HG03378 (cell line): ENCODE results near the gene GPANK1.

Source experiments
- ATAC-seq: cut with Tn5 transposase; IDR thresholded peaks from one replicate; pipeline ENCODE4 v1.9.1; 2021; ENCODE audit warnings: mild to moderate bottlenecking, moderate library complexity; ENCODE audit not compliant: unreplicated experiment

GPANK1 gene

DNA sequence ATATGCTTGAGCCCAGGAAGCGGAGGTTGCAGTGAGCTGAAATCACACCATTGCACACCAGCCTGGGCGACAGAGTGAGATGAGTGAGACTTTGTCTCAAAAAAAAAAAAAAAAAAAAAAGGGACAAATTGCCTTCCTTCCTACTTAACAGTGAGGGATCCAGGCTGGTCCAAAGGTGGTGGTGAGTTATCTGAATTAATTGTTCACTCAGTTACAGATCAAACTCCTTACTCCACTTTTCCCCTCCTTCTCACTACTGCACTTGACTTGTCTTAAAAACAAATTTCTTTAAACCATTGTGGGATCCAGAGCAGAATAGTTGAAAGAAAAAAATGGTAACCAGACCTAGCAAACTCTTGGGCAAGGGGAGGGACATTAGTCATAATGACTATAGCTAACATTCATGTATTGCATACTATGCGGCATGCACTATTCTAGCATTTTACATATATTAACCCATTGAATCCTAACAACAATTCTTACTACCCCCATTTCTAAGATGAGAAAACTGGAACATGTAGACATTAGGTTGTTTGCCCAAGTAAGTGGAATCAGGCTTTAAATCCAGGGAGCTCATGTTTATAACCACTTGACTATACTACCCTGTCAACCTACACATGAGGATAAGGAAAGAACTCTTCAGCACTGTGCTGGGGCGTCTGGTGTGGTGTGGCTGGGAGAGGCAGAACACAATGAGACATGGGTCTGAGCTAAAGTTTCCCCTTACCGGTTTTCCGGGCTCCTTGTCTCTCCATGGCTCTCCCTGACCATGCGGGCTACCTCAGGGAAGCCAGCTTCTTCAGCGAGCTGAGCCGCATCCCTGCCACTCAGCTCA, 1.5 kb downstream of the GPANK1 start:
- no peak for ATAC-seq

- ATAC-seq, result no peak
Observed at GRCh38 chr6:31662124-31662723, 2.6 kb downstream of the GPANK1 start.

- ATAC-seq, result no peak
Observed at GRCh38 chr6:31661262-31662123, 3.3 kb downstream of the GPANK1 start.

- no peak for ATAC-seq
Observed at GRCh38 chr6:31660381-31661261, 4.2 kb downstream of the GPANK1 start, which contains the start of gene C6orf47. C6orf47 (minus strand) TSS chr6:31660778; CDS start chr6:31659947, 831 bp downstream.

- ATAC-seq, result no peak
Observed at GRCh38 chr6:31659649-31660380, 5.0 kb downstream of the GPANK1 start.

DNA sequence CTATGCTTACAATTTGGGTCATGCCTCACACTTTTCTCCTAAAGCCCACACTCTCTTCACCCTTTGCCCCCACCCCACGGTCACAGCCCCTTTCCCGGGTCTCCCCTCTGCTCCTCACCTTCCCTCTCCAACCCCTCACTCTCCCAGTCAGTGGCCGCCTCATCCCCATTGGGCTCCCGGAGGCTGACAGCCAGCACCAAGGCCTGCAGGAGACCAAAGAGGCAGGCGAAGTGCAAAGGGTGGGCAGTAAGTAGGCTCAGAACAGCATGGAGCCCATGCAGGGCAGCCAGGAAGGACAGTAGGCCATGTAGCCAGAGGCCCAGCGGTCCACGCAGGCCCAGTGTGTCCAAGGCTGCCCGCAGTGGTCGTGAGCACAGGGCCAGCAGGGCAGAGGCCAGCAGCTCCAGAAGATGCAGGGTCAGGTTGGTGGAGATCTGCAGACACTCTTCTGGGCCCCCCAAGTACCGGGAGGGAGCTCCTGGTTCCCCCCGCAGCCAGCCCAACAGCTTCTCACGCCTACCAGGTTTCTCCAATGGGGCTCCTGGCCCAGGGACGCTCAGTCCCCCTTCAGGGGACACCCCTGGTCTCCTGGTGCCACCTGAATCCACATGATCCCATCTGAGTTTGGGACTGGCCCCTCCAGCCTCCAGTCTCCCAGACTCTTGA, 5.7 kb downstream of the GPANK1 start:
- ATAC-seq, result no peak

GRCh38 chr6:31658158-31658688, 6.6 kb downstream of the GPANK1 start:
- no peak for ATAC-seq

GRCh38 chr6:31657406-31658157, 7.2 kb downstream of the GPANK1 start:
- no peak for ATAC-seq

GRCh38 chr6:31655349-31656237, 9.2 kb downstream of the GPANK1 start, which contains the start of gene APOM:
APOM (plus strand) TSS chr6:31655894; CDS start chr6:31655967, 73 bp downstream.
- no peak for ATAC-seq

DNA sequence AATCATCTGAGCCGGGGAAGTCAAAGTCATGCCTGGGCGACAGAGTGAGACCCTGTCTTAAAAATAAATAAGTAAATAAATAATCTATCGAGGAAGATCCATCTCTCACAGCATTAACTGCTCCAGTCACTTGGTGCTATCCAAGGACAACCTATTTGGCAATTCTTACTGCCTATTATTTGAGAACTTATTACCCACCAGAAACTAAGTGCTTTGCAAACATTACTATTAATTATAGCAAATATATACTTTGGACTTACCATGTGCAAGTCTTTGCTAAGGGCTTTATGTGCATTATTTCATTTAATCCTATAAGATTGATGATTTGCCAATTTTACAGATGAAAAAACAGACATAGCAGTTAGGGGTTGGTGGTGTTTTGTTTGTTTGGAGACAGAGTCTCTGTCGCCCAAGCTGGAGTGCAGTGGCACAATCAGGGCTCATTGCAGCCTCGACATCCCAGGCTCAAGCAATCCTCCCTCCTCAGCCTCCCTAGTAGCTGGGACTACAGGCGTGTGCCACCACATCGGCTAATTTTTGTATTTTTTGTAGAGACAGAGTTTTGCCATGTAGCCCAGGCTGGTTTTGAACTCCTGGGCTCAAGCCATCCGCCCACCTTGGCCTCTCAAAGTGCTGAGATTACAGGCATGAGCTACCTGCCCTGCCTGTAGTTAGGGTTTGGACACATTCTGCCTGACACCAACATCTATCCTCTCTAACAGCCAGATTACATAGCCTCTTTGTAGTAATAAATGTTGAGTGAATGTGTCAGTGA, 10.0 kb downstream of the GPANK1 start:
- ATAC-seq, result no peak

DNA sequence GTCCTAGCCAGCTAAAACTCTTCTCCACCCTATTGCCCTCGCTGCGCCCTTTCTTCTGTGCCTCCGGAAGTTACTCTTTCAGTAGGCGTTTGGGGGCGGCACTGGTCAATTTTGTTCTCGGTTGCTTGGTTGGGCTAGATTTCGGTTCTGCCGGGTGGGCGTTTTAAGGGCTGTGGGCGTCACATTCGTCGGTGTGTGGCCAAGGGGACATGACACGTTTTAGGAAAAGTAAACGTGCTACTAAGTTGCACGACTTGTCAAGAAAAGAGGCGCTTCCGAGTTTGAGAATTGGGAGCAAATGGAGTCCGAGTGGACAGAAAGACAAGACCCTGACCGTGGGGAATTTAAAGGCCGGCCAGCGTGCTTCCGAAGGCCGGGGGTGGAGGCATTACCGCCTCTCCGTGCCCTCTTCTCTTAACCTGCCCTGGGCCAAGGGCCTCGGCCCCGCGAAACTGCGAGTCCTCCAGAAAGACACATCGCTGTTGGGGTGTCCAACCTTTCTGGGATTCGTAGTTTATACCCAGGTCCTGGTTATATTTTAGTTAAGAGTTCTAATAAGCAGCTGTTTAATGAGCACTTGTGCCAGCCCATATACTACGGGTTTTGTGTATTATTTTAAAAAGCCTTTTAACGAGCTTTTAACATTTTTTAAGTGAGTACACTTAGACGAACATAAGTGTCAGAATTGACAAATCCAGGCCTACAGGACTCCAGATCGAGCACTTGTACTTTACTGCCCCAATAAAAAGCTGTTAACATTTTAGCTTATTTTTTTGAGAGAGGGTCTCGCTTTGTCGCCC, 11.7 kb downstream of the GPANK1 start:
- ATAC-seq, result peak; percentile 50

GRCh38 chr6:31651602-31652191, 13.1 kb downstream of the GPANK1 start:
- ATAC-seq, result peak; percentile 37

GRCh38 chr6:31645325-31645724, 19.5 kb downstream of the GPANK1 start:
- no peak for ATAC-seq

- no peak for ATAC-seq
Observed at GRCh38 chr6:31643818-31644454, 20.9 kb downstream of the GPANK1 start.
